Measurements from ENCODE around the gene ROGDI. TPM values are rescaled to one million over a fixed set of nuclear protein-coding genes. Genes with fewer than 3 reads are reported as not detected.

The ROGDI gene
- polyA plus RNA-seq, 1 of the 3 experiments (the other 2 are of a cell fraction) = 33.6 TPM

- Histone ChIP-seq H3K9me2 (no peaks in the 10 kb centered on the region), H3K36me3 (replicated peaks in 1 of 2; ENCODE audit: control insufficient read depth in 1 of 2, insufficient read depth in 2 of 2, low read length in 1 of 2) (peaks cover 12 to 35% of the 10 kb centered on the region in 2 experiments), H3K9ac (no peak overlapping the region), H3K27ac (ENCODE audit: low read depth in 2 of 2, low read length in 1 of 2) (no peak overlapping the region), H2AFZ (ENCODE audit: low read depth) (no peak overlapping the region), H3K9me3 (no peaks in the 10 kb centered on the region), H3K4me1 (ENCODE audit: control insufficient read depth in 1 of 2, insufficient read depth in 2 of 2, low read depth in 1 of 2, low read length in 1 of 2) (no peaks in the 10 kb centered on the region; a peak in 1 of 4 replicates), H4K20me1 (ENCODE audit: insufficient read depth) (no peaks in the 10 kb centered on the region), H3K79me2 (ENCODE audit: insufficient read depth) (no peaks in the 10 kb centered on the region), H3K27me3 (ENCODE audit: insufficient read depth) (no peaks in the 10 kb centered on the region), H3K4me2 (no peak overlapping the region), H3F3A (replicated peaks; ENCODE audit: insufficient read depth) (no peaks in the 10 kb centered on the region), H3K4me3 (ENCODE audit: low read depth in 2 of 2, low read length in 1 of 2) (no peak overlapping the region)
- CTCF ChIA-PET = no interaction called here
- DNase-seq = no peak
- TF ChIP-seq IRF3 (IDR thresholded peaks at IDR 0.05; ENCODE audit: low read depth, low read length) (no peak), PBX3 (IDR thresholded peaks at IDR 0.05) (no peak), CTCF (IDR thresholded peaks at IDR 0.05) (no peak), MAX (IDR thresholded peaks at IDR 0.05; ENCODE audit: low read depth) (no peak), RXRA (IDR thresholded peaks at IDR 0.05; ENCODE audit: borderline replicate concordance, low read depth) (no peak), USF1 (IDR thresholded peaks at IDR 0.05; ENCODE audit: borderline replicate concordance, low read depth) (no peak), TCF12 (IDR thresholded peaks at IDR 0.05) (no peak), TAF1 (IDR thresholded peaks at IDR 0.05; ENCODE audit: borderline replicate concordance, low read depth, low read length) (no peak), TEAD4 (IDR thresholded peaks at IDR 0.05; ENCODE audit: borderline replicate concordance, insufficient read depth) (no peak), RAD21 (IDR thresholded peaks at IDR 0.05; ENCODE audit: low read length) (no peak), NFIC (IDR thresholded peaks at IDR 0.05; ENCODE audit: borderline replicate concordance) (no peak), ZBTB33 (IDR thresholded peaks at IDR 0.05; ENCODE audit: borderline replicate concordance, low read depth) (no peak), GATA2 (CRISPR knock-in tag; IDR thresholded peaks at IDR 0.05) (no peak), FOXJ3 (CRISPR knock-in tag; IDR thresholded peaks at IDR 0.05) (no peak), USF2 (IDR thresholded peaks at IDR 0.05; ENCODE audit: borderline replicate concordance, low read depth, low read length) (no peak), SMC3 (IDR thresholded peaks at IDR 0.05; ENCODE audit: low read depth, low read length) (no peak)
- WGBS (ENCODE audit: low lambda C conversion rate) = 96% methylated on average over 6 of the region's 10 CpGs
- POLR2A ChIA-PET = interaction anchor here (0.6 to 1.3 kb wide), 2 partner anchors 15 to 29 kb away, joined by 4 to 5 read pairs; partner anchors contain the start of genes ANKS3 and DNAAF8
These were observed 52.7 kb downstream of the ROGDI start for GRCh38 chr16:4749700-4750257.
